ENCODE results near the gene NTRK1.

The NTRK1 gene

DNA sequence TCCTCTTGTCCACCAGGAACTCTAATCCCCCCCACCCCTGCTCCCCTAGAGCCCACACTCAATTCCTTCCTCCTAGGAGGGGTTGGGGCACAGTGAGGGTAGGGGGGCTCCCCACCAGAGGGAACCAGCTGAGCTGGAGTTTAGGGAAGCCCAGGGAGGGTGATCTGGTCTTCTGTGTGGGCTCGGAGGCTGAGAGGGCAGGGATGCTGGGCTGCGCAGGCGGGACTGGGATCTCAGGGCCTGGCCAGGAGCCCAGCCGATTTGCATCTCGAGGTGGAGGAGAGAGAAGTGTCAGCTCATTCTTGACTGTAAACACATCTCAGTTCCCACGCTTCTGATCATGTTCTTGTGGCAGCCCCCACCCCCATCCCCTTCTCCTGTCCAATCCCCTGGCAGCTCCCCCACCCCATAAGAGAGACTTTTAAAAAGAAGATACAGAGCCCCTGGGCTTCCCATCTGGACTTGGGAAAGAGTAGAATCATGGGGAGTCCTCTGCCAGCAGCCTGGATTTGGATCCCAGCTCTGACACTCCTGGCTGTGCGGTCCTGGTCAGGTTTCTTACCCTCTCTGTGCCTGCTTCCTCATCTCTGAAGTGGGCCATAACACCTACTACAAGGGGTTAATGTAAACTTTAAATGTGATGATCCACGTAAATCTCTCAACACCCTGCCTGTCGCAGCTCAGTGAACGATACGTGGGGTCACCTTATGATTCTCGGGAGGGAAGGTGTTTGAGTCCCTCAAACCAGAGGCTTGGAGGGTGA, 39.5 kb downstream of the NTRK1 start:
- no peak for DNase-seq

DNA sequence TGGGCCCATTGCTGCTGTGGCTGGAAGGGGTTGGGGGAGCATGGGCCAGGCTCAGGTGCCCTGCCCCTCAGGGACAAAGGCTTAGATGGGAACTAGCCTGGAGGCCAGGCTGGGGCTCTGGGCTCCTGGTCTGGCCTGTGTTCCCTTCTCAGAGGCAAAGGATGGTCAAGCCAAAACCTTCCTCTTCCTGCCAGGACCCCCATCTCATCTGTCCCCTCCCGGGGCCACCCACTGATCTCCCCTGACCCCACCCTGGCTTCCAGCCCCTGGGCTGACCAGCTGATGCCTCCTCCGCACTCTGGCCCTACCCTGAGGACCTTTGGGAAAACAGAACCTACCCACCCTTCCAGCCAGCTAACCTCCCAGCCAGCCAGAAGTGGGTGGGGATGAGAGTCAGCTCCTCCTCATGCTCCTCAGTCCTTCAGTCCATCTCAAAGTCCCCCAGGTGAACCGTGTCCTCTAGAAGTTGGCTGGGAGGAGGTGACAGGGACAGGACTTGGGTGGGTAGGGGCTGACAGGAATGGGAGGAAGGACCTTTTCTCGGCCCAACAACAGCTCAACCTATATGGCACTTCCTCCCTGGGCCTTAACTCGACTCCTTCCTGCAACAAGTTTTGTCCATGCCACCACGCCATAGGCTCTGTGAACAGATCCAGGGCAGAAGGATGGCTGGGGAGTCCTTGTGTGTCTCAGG, 40.4 kb downstream of the NTRK1 start:
- DNase-seq: no peak

DNA sequence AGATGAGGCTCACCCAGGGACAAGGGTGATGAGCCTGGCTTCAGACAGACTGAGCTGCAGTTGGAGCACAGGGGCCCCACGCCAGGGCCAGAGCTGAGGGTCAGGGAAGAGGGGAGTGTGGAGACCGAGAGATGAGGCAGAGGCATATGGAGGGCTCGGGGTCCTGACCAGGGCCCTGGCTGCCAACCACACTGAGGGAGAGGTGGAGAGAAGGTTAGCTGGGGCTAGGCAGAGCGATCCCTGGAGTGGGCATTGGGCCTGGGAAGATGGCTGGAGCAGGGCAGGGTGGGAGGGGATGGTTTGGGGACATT, 40.9 kb downstream of the NTRK1 start:
- no peak for DNase-seq

DNA sequence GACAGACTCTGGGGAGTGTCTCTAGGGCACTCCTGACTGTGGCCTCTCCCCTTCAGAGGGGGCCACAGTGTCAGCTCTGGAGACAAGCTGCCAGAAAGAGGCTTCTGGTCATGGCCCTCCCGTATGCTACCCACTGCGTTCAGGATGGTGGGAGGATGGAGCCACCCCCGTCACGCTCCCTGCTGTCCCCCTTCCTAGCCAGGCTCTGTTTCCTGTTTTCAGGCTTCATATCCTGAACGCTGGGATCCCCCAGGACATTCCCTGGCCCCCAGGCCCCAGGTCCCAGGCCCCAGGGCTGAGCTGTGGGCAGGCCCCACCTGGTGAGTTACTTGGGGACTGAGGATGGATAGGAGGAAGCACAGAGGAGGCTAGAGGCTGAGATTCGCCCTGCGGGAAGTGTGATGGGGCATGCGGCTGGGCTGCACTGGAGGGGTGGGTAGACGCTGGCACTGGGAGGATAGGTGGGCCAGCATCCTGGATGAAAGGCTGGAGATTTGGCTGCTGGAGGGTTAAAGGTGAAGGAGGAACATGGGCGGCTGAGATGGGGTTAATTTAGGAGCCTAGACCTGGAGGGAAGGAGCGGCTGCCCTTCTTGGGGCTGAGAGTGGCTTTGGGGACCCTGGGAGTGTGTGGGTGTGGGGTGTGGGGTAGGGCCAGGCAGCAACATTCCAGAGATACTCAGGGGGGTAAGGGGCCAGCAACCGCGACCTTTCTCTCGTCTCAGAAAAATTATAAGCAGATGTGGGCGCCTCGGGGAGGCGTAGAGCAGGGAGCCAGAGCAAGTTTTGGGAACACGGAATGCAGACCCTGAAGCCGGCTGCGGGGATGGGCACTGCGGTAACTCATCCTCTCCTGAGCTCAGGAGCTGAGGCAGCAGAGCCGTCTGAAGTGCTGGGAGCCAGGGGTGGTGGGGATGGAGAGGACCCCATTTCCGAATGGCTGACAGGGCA, 41.6 kb downstream of the NTRK1 start:
- no peak for DNase-seq

DNA sequence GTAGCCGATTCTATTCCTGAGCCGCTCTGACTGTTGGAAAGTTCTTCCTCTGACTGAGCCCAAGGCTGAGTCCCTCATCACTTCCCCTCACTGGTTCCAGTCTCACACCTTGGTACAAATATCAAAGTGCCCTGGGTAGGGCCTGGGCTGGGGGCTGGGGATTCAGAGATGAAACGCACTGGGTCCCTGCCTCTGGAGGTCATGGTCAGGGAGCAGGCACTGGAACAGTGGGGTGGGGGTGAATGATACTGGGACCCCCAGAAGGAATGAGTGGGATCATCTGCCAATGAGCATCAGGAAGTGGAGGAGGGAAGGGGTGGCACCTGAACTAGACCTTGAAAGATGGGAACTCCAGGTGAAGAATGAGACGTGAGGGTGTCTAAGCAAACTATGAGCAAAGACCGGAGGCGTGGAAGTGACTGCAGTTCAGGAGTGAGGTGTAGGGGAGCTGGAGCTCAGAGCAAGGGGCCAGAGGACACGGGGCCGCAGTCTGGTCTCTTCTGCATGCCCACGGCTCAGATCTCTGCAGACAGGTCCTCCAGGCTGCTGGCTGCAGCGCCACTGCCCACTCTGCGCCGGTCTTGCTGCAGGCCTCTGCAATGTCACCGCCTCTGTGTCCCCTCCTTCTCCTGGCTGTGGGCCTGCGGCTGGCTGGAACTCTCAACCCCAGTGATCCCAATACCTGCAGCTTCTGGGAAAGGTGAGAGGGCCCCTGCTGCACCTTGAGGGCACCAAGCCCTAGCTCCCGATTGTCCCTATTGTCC, 42.8 kb downstream of the NTRK1 start:
- no peak for DNase-seq

DNA sequence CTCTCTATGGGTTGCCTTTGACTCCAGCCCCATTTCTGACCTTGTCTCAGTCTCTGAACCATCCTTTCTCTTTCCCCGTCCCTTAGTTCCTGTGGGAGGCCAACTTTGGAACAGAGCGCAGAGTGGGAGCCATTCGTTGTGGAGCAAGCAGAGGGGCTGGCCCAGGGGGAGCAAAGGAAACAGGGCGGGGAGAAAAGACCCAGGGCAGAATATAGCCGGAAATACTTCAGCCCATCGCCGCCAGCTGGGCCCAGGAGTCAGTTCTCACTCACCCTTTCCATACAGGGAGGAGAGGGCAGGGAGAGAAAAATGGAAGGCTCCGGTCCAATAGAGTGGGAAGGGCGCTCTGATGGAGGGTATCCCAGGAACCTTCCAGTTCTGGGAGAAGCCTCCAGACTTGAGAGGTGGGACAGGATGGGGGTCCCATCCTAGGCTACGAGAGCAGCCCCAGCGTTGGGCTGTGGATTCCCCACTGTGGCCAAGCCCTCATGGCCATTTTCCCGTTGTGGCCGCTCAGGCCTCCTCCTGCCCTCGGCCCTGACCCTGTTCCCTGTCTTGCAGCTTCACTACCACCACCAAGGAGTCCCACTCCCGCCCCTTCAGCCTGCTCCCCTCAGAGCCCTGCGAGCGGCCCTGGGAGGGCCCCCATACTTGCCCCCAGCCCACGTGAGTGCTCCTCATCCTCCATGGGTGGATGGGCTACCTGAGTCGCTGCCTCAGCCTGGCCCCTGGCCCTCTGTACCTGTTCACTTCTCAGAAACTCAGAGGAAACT, 43.7 kb downstream of the NTRK1 start:
- no peak for DNase-seq

DNA sequence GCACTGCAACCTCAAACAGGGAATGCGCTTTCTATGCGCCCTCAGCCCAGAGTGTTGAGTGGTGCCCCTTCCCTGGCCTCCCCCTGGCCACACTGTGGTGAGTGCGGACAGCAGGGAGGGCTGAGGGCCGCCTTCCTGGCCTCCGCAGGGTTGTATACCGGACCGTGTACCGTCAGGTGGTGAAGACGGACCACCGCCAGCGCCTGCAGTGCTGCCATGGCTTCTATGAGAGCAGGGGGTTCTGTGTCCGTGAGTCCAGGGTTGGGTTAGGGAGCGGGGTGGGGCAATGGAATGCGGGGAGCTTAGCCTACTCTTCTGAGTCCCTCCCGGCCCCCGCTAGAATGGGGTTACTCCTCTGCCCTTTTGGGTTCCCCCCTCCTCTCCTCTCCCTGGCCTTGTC, 44.5 kb downstream of the NTRK1 start:
- DNase-seq: no peak

DNA sequence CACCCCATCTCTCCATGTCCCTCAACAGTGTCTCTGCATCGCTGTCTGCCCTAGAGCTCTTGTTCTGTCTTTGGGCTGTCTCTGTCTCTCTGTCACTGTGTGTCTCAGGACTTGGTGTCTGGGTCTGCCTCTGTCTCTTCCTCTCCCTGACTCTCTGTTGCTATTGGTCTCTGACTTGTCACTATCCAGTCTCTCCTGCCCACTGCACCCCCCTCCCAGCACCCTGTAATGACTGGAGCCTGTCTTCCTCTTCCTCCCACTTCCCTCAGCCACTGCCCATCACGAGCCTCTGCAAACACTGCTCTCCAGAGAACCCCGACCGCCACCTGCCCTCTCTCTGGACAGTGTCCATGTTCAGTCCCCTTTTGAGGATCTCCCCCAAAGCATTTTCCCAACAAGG, 45.0 kb downstream of the NTRK1 start:
- no peak for DNase-seq

DNA sequence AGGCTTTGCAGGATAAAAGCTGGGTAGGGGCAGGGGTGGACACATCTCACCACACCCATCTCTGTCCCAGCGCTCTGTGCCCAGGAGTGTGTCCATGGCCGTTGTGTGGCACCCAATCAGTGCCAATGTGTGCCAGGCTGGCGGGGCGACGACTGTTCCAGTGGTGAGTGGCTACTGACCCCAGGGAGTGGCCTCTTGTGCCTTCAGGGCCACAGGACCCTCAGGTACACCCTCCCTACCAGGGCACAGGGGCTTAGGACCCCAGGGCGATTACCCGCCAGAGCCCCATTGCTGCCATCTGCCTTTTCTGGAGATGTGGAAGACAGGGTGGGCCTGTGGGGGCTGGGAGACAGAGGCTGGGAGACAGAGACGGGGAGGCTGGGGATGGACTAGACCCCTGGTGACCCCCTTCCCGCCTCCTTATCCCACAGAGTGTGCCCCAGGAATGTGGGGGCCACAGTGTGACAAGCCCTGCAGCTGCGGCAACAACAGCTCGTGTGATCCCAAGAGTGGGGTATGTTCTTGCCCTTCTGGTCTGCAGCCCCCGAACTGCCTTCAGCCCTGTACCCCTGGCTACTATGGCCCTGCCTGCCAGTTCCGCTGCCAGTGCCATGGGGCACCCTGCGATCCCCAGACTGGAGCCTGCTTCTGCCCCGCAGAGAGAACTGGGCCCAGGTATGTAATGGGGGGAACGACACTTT, 45.7 kb downstream of the NTRK1 start:
- DNase-seq: no peak

DNA sequence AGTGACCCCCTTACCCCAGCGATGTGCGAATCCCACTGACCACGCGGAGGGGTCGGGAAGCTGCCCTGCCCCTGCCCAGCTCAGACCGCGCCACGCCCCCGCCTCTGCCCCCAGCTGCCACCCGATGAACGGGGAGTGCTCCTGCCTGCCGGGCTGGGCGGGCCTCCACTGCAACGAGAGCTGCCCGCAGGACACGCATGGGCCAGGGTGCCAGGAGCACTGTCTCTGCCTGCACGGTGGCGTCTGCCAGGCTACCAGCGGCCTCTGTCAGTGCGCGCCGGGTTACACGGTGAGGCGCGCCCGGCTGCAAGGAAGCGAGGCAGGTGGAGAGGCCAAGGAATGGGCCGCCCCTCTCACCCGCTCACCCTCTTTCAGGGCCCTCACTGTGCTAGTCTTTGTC, 47.9 kb downstream of the NTRK1 start:
- no peak for DNase-seq

DNA sequence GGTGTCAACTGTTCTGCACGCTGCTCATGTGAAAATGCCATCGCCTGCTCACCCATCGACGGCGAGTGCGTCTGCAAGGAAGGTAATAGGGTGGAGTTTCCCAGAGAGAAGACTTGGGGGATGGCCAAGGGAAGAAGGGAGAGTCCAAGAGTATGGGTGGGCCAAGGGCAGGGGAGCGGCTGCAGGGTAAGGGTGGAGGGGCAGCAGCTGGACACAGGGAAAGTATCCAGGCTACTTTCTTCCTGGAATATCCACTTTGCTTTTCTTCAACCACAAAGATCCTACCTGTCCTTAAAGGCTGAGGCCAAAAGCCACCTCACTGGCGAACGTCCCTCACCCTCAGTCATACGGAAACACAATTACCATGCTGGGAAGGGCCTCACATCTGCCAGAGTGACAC, 48.3 kb downstream of the NTRK1 start:
- no peak for DNase-seq

DNA sequence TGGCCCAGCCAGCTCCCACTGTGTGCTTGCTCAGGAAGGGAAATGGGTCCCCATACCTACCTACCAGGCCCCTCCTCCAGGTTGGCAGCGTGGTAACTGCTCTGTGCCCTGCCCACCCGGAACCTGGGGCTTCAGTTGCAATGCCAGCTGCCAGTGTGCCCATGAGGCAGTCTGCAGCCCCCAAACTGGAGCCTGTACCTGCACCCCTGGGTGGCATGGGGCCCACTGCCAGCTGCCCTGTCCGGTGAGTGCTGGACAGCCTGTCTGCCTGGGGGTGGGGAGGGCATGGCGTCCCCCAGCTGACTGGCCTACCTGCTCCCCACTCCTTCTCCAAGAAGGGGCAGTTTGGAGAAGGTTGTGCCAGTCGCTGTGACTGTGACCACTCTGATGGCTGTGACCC, 49.0 kb downstream of the NTRK1 start:
- DNase-seq: no peak

DNA sequence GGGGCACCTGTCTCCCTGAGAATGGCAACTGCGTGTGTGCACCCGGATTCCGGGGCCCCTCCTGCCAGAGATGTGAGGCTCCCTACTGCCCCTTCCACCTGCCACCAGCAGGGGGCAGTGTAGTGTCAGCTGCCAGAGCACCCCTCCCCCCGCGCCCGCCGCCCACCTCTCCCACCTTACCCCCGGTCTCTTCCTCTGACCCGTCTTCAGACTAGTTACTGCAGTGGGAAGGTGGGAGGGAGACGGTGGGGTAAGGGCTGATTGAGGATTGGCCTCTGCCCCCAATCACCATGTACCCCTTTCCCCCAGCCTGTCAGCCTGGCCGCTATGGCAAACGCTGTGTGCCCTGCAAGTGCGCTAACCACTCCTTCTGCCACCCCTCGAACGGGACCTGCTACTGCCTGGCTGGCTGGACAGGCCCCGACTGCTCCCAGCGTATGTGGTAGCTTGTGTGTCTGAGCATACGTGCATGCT, 49.7 kb downstream of the NTRK1 start:
- DNase-seq: peak; percentile 70

DNA sequence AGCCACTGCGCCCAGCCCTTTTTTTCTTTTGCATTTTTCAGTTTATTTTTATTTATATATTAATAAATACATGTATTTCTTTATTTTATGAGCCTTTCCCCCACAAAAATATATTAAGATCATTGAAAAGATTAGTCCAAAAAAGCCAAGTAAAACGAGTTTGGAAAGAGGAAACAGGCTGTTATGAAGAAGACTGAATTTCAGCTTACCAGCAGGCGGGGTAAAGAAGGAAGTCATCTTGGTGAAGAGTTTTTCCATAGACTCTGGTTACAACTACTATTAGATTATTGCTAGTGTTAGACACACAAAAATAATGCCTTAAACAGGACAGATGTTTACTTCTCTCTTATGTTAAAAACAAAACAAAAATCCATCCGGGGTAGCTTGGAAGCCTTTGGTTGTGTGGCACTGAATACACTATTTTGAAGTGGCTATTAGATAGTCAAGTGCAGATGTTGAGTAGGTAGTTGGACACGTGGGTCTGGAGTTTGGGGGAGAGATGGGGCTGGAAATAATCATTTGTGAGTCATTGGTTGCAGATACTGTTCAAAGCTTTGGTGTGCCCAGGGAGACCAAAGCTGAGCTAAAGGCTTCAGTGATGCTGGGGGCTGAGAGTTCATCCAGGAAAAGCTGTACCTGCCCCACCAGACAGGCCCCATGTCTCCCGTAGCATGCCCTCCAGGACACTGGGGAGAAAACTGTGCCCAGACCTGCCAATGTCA, 51.1 kb downstream of the NTRK1 start:
- no peak for DNase-seq

DNA sequence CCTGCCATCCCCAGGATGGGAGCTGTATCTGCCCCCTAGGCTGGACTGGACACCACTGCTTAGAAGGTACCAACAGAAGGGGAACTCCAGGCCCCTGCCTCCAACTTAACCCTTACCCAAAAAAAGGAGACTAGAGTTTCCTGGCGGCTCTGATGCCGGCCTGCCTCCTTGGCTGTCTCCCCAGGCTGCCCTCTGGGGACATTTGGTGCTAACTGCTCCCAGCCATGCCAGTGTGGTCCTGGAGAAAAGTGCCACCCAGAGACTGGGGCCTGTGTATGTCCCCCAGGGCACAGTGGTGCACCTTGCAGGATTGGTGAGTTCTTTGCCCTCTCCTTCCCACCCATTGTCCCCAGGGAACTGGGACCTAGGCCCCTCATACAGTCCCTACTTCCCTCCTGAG, 51.6 kb downstream of the NTRK1 start:
- no peak for DNase-seq

DNA sequence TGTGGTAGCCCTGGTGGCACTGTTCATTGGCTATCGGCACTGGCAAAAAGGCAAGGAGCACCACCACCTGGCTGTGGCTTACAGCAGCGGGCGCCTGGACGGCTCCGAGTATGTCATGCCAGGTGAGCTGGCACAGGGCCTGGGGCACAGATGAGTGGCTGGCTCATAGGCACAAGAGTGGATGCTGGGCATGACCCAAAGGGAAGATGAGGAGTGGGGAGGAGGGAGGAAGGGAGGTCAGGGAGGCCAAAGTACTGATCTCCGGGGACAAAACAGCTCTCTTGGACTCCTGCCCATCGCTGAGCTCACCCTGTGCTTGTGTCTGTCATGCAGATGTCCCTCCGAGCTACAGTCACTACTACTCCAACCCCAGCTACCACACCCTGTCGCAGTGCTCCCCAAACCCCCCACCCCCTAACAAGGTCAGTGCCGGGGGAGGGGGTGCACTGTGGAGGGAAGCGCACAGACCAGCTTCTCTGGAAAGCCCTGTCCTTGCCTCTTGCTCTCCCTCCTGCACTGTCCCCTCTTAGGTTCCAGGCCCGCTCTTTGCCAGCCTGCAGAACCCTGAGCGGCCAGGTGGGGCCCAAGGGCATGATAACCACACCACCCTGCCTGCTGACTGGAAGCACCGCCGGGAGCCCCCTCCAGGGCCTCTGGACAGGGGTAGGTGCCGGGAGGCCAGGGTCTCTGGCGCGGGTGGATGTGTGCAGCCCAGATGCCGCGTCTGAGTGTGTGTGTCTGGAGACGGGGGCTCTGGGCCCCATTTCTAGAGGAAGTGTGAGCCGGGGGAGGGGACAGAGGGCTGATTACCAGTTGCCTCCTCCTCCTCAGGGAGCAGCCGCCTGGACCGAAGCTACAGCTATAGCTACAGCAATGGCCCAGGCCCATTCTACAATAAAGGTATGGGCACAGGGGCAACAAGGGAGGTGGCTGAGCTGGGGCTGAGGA, 52.5 kb downstream of the NTRK1 start:
- DNase-seq: no peak

DNA sequence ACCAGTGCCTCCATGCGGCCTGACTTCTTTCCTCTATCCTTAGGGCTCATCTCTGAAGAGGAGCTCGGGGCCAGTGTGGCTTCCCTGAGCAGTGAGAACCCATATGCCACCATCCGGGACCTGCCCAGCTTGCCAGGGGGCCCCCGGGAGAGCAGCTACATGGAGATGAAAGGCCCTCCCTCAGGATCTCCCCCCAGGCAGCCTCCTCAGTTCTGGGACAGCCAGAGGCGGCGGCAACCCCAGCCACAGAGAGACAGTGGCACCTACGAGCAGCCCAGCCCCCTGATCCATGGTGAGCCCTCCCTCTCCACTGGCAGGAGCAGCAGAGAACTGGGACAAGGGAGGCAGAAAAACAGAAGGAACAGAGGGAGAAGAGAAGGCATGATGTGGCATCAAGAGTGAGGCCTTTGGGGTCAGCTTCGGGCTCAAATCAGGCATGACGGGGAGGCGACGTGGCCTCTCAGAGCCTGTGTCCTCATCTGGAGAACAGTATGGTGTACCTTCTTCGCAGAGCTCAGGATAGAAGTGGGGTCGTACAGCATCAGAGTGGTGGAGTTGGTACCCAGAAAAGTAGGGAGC, 53.2 kb downstream of the NTRK1 start:
- no peak for DNase-seq

DNA sequence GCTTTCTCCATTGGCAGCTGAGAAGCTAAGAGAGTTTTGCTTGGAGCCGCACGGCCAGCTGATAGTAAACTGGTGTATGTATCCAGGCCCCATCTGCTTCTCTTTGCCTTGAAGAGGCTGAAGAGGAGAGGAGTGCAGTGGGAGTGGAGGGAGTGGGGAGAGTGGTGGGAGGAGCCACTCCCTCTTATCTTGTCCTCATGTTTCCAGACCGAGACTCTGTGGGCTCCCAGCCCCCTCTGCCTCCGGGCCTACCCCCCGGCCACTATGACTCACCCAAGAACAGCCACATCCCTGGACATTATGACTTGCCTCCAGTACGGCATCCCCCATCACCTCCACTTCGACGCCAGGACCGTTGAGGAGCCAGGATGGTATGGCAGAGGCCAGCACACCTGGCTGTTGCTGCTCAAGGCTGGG, 53.8 kb downstream of the NTRK1 start:
- no peak for DNase-seq

Measured in activated CD4-positive, CD25-positive, alpha-beta regulatory T cell treated with anti-CD3 and anti-CD28 coated beads, Interleukin-2, amount 50 U/mL, for 72 hours (primary cell).